Activated CD4-positive, alpha-beta T cell treated with anti-CD3 and anti-CD28 coated beads, Interleukin-2, amount 50 U/mL, for 1 hour (primary cell): ENCODE measurements around the gene UBQLN2.
"Not testable (repeated sequence)": the region's sequence is repeated elsewhere in the genome, so short reads cannot be mapped to it uniquely, and the experiment has no call there.

Source experiments
- DNase-seq: peaks from one replicate; pipeline ENCODE4 v3.0.0-alpha.2; 2020

Gene UBQLN2

GRCh38 chrX:56563231-56564161 is at the start of gene UBQLN2:
UBQLN2 (plus strand) TSS chrX:56563627; CDS start chrX:56563874, 247 bp downstream.
- DNase-seq: peak; percentile 76

DNA sequence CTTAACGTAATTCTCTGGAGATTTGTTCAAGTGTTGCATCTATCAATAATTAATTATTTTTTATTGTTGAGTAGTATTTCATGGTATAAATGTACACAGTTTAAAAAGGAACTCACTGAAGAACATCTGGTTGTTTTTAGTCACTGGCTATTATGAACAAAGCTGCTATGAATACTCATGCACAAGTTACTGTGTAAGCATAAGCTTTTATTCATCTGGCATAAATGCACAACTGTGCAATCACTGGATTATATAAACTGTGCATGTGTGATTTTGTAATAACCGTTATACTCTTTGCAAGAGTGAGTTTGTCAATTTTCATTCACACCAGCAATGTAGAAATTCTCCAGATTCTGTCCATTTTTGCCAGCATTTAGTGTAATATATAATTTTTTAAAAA is 43.8 kb upstream of the UBQLN2 start:
- no peak for DNase-seq

GRCh38 chrX:56529482-56530007 is 33.9 kb upstream of the UBQLN2 start:
- not testable (repeated sequence) for DNase-seq

DNA sequence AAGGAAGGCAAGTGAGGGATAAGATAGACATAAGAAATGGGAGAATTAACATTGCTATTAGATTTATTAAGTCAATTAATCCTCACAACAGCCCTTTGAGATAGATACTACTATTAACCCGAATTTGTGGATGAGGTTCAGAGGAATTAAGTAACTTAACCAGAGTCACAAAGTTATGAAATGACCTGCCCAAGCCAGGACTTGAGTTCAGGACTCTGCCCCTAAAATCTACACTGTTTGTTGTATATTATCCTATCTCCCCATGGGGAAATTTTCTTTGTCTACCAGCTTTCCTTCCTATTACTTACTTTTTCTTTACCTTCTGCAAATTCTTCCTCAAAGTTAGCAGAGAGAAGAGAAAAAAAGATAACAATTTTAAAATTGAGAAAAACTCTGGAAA is 33.4 kb upstream of the UBQLN2 start:
- no peak for DNase-seq

DNA sequence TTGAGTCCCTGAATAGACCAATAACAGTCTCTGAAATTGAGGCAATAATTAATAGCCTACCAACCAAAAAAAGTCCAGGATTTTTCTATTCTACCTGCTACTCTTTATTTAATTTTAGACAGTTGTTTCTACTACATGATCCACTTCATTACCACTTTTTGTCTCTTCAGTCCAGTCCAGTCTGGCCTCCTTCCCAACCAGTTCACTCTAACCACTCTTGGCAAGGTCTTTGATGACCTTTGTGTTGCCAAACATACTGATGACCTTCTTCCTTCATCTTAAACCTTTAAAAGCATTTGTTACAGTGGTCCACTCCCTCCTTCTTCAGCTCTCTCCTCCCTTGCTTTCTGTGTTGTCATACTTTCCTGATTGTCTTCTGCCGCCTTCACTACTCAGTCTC is 12.8 kb upstream of the UBQLN2 start:
- DNase-seq: no peak

DNA sequence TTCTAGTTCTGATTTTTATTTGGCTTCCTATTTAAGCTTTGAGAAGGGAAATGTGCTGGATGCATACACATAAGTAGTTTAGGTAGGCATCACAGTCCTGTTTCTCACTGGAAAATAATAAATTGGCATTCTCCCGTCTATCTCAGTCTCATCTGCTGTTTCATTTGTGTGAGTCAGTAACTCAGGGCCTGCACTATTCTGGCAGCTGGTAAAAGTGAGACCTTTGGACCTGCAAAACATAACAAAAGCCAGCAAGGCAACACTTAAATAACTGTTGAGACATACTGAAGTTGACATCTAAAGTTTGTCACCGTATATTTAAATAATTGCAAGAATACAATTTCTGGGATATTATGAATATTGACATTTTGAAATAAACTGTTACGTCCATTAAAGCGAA is 8.6 kb upstream of the UBQLN2 start:
- DNase-seq: no peak

DNA sequence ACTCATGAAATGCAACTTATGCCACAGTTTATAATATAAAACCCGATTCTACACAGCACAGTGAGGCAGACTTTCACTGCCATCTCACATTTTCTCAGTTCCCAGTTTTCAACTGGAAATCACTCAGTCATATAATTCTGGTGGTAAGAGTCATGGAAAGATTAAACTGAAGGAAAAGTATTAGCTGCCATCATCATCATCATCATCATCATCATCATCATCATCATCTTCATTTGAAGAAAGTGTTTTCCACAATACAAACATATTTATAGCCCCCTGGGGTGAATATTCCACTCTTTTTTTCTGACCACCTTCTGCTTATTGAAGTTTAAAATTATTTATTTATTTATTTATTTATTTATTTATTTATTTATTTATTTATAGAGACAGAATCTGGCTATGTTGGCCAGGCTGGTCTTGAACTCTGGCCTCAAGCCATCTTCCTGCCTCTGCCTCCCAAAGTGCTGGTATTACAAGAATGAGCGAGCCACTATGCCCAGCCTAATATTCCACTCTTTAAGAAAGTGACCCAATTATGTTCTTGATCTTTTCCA is 6.0 kb upstream of the UBQLN2 start:
- DNase-seq: no peak

DNA sequence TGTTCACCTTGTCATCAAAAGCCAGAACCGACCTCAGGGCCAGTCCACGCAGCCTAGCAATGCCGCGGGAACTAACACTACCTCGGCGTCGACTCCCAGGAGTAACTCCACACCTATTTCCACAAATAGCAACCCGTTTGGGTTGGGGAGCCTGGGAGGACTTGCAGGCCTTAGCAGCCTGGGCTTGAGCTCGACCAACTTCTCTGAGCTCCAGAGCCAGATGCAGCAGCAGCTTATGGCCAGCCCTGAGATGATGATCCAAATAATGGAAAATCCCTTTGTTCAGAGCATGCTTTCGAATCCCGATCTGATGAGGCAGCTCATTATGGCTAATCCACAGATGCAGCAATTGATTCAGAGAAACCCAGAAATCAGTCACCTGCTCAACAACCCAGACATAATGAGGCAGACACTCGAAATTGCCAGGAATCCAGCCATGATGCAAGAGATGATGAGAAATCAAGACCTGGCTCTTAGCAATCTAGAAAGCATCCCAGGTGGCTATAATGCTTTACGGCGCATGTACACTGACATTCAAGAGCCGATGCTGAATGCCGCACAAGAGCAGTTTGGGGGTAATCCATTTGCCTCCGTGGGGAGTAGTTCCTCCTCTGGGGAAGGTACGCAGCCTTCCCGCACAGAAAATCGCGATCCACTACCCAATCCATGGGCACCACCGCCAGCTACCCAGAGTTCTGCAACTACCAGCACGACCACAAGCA is 898 bp downstream of the UBQLN2 start:
- peak; percentile 5 for DNase-seq

DNA sequence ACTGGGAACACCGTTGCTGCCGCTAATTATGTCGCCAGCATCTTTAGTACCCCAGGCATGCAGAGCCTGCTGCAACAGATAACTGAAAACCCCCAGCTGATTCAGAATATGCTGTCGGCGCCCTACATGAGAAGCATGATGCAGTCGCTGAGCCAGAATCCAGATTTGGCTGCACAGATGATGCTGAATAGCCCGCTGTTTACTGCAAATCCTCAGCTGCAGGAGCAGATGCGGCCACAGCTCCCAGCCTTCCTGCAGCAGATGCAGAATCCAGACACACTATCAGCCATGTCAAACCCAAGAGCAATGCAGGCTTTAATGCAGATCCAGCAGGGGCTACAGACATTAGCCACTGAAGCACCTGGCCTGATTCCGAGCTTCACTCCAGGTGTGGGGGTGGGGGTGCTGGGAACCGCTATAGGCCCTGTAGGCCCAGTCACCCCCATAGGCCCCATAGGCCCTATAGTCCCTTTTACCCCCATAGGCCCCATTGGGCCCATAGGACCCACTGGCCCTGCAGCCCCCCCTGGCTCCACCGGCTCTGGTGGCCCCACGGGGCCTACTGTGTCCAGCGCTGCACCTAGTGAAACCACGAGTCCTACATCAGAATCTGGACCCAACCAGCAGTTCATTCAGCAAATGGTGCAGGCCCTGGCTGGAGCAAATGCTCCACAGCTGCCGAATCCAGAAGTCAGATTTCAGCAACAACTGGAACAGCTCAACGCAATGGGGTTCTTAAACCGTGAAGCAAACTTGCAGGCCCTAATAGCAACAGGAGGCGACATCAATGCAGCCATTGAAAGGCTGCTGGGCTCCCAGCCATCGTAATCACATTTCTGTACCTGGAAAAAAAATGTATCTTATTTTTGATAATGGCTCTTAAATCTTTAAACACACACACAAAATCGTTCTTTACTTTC is 1.8 kb downstream of the UBQLN2 start:
- no peak for DNase-seq

- DNase-seq: no peak
Measured at GRCh38 chrX:56569378-56570057, 6.1 kb downstream of the UBQLN2 start.

DNA sequence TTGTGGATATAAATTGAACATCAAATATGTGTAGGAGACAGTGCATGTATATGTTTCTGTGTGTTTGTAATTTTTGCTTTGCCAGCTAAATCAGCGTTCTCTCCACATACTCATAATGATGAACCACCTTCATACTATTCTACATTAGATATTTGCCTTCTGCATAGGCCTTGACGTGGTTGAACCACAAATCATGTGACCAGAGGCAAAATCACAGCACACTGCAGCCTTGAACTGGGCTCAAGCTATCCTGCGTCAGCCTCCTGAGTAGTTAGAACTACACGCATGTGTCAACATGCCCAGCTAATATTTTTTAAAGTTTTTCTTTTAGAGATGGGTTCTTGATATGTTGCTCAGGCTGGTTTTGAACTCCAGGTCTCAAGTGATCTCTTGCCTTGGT is 9.5 kb downstream of the UBQLN2 start:
- peak; percentile 3 for DNase-seq

- no peak for DNase-seq
Measured at GRCh38 chrX:56574861-56575260, 11.4 kb downstream of the UBQLN2 start.

- no peak for DNase-seq
Measured at GRCh38 chrX:56576721-56577120, 13.3 kb downstream of the UBQLN2 start.

GRCh38 chrX:56588397-56589188 is 25.2 kb downstream of the UBQLN2 start:
- no peak for DNase-seq

GRCh38 chrX:56591830-56592229 is 28.4 kb downstream of the UBQLN2 start:
- not testable (repeated sequence) for DNase-seq

- no peak for DNase-seq
Measured at GRCh38 chrX:56600141-56600540, 36.7 kb downstream of the UBQLN2 start.

DNA sequence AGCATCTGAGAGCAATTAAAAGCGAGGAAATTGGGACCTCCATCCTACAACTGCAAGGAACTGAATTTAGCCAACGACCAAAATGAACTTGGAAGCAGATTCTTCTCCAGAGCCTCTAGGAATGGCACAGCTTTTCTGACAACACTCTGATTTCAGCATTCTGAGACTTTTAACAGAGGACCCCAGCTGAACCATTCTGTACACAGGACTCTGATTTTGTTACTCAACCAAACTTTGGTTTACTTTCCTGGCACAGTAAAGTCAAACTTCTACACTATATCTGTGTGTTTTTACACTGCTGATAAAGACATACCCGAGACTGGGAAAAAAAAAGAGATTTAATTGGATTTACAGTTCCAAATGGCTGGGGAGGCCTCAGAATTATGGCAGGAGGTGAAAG is 37.6 kb downstream of the UBQLN2 start:
- DNase-seq: no peak

DNA sequence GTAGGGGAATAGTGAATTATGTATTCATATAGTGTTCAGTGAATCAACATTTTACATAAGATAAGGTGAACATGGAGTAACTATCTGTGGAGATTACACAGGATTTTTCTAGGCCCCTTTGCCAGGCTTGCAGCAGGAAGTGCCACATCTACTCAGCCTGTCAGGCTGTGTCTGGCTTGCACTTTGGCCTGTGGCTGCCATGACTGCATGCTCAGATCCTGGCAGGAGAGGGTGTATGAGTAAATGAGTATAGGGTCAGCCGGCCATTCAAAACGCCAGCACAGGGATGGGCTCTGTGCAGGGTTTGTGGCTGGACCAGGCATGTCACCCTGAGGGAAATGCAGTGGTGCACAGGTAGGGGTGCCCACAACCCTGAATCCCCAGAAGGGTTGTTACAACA is 51.9 kb downstream of the UBQLN2 start:
- no peak for DNase-seq
